Stimulated activated CD4-positive, alpha-beta T cell treated with anti-CD3 and anti-CD28 coated beads, Interleukin-4, amount 100 ng/mL, for 1 hour (primary cell): ENCODE data around the gene DNAAF8.
A peak's percentile ranks its signal among the peaks of the same experiment; 100 is the strongest.
"Not testable (repeated sequence)": the region's sequence is repeated elsewhere in the genome, so short reads cannot be mapped to it uniquely, and the experiment has no call there.

ENCODE experiments used
- DNase-seq: peaks from one replicate; pipeline ENCODE4 v3.0.0-alpha.2; 2020

Gene DNAAF8

GRCh38 chr16:4724661-4725270 lies 9.6 kb upstream of the DNAAF8 start:
- DNase-seq = no peak

- DNase-seq = no peak
Observed at GRCh38 chr16:4726616-4727015, 7.7 kb upstream of the DNAAF8 start.

GRCh38 chr16:4728676-4729075 lies 5.7 kb upstream of the DNAAF8 start:
- no peak for DNase-seq

GRCh38 chr16:4729876-4730275 lies 4.5 kb upstream of the DNAAF8 start:
- no peak for DNase-seq

GRCh38 chr16:4733211-4733742 lies 1.1 kb upstream of the DNAAF8 start:
- no peak for DNase-seq

- DNase-seq = peak; percentile 30
Observed at GRCh38 chr16:4733747-4734062, 632 bp upstream of the DNAAF8 start.

GRCh38 chr16:4734730-4735535 lies 596 bp downstream of the DNAAF8 start:
- peak; percentile 94 for DNase-seq

GRCh38 chr16:4736546-4736945 lies 2.2 kb downstream of the DNAAF8 start:
- DNase-seq = no peak

GRCh38 chr16:4737545-4737944 lies 3.2 kb downstream of the DNAAF8 start:
- no peak for DNase-seq

- DNase-seq = not testable (repeated sequence)
Observed at GRCh38 chr16:4738370-4738769, 4.0 kb downstream of the DNAAF8 start.

GRCh38 chr16:4743226-4743878 lies 9.0 kb downstream of the DNAAF8 start:
- no peak for DNase-seq

GRCh38 chr16:4744555-4745273 lies 10.4 kb downstream of the DNAAF8 start:
- DNase-seq = no peak

- no peak for DNase-seq
Observed at GRCh38 chr16:4745274-4745569, 10.9 kb downstream of the DNAAF8 start.

- DNase-seq = no peak
Observed at GRCh38 chr16:4746215-4746614, 11.9 kb downstream of the DNAAF8 start.

GRCh38 chr16:4746991-4747574 lies 12.7 kb downstream of the DNAAF8 start:
- DNase-seq = no peak

- no peak for DNase-seq
Observed at GRCh38 chr16:4747906-4748681, 13.8 kb downstream of the DNAAF8 start.

GRCh38 chr16:4748682-4749411 lies 14.5 kb downstream of the DNAAF8 start:
- no peak for DNase-seq

GRCh38 chr16:4749700-4750257 lies 15.4 kb downstream of the DNAAF8 start:
- DNase-seq = no peak

GRCh38 chr16:4750896-4751295 lies 16.6 kb downstream of the DNAAF8 start:
- no peak for DNase-seq

GRCh38 chr16:4752351-4753100 lies 18.2 kb downstream of the DNAAF8 start:
- no peak for DNase-seq
